ENCODE measurements around the gene STYXL1.

STYXL1 gene

GRCh38 chr7:75988568-75989499 is 59.0 kb downstream of the STYXL1 start:
- no peaks in the 10 kb centered on the region for H3K9me2 ChIP-seq (replicated peaks; ENCODE audit: low read depth, low read length)
- no peak overlapping the region for H3K4me3 ChIP-seq (ENCODE audit: low read length, poor library complexity, severe bottlenecking)
- H3F3A ChIP-seq (ENCODE audit: low read depth): no peaks in the 10 kb centered on the region
- H3K36me3 ChIP-seq (ENCODE audit: insufficient read depth, low read length): peaks cover 9% of the 10 kb centered on the region; the same call in 1 of the 2 replicates
- H3K27me3 ChIP-seq (ENCODE audit: insufficient read depth, low read length, poor library complexity, severe bottlenecking): no peaks in the 10 kb centered on the region
- no peak overlapping the region for H3K4me2 ChIP-seq (ENCODE audit: low read depth, low read length, poor library complexity, severe bottlenecking)
- peaks cover 8% of the 10 kb centered on the region for H3K4me1 ChIP-seq (ENCODE audit: insufficient read depth, low read length, poor library complexity, severe bottlenecking)
- no peak overlapping the region for H2AFZ ChIP-seq (ENCODE audit: low read length)
- TF ChIP-seq, protein P1, sequence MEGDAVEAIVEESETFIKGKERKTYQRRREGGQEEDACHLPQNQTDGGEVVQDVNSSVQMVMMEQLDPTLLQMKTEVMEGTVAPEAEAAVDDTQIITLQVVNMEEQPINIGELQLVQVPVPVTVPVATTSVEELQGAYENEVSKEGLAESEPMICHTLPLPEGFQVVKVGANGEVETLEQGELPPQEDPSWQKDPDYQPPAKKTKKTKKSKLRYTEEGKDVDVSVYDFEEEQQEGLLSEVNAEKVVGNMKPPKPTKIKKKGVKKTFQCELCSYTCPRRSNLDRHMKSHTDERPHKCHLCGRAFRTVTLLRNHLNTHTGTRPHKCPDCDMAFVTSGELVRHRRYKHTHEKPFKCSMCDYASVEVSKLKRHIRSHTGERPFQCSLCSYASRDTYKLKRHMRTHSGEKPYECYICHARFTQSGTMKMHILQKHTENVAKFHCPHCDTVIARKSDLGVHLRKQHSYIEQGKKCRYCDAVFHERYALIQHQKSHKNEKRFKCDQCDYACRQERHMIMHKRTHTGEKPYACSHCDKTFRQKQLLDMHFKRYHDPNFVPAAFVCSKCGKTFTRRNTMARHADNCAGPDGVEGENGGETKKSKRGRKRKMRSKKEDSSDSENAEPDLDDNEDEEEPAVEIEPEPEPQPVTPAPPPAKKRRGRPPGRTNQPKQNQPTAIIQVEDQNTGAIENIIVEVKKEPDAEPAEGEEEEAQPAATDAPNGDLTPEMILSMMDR (conservative IDR thresholded peaks at IDR 0.05; ENCODE audit: low read length): no peak
- TF ChIP-seq EZH2phosphoT487 (IDR thresholded peaks at IDR 0.05; ENCODE audit: borderline replicate concordance): no peak
- no peak overlapping the region for H3K9ac ChIP-seq (ENCODE audit: low read depth, low read length, poor library complexity, severe bottlenecking)
- no peaks in the 10 kb centered on the region for H3K79me2 ChIP-seq (ENCODE audit: insufficient read depth, low read length)
- H3K9me3 ChIP-seq (ENCODE audit: insufficient read depth, low read depth, low read length): no peaks in the 10 kb centered on the region
- peaks cover 3% of the 10 kb centered on the region for H4K20me1 ChIP-seq (ENCODE audit: insufficient read depth, low read length, poor library complexity, severe bottlenecking)

- Histone ChIP-seq H3F3A (ENCODE audit: low read depth) (no peaks in the 10 kb centered on the region), H4K20me1 (ENCODE audit: insufficient read depth, low read length, poor library complexity, severe bottlenecking) (no peaks in the 10 kb centered on the region), H3K9me3 (ENCODE audit: insufficient read depth, low read depth, low read length) (no peaks in the 10 kb centered on the region), H3K9me2 (replicated peaks; ENCODE audit: low read depth, low read length) (no peaks in the 10 kb centered on the region), H3K4me2 (ENCODE audit: low read depth, low read length, poor library complexity, severe bottlenecking) (no peak overlapping the region), H3K79me2 (ENCODE audit: insufficient read depth, low read length) (no peaks in the 10 kb centered on the region), H3K9ac (ENCODE audit: low read depth, low read length, poor library complexity, severe bottlenecking) (no peak overlapping the region), H2AFZ (ENCODE audit: low read length) (no peak overlapping the region), H3K27me3 (ENCODE audit: insufficient read depth, low read length, poor library complexity, severe bottlenecking) (no peaks in the 10 kb centered on the region), H3K4me1 (ENCODE audit: insufficient read depth, low read length, poor library complexity, severe bottlenecking) (peaks cover under 1% of the 10 kb centered on the region), H3K36me3 (ENCODE audit: insufficient read depth, low read length) (peaks cover 9% of the 10 kb centered on the region; the same call in 1 of the 2 replicates), H3K4me3 (ENCODE audit: low read length, poor library complexity, severe bottlenecking) (no peak overlapping the region)
- TF ChIP-seq, protein P1 (conservative IDR thresholded peaks at IDR 0.05; ENCODE audit: low read length): no peak
- TF ChIP-seq EZH2phosphoT487 (IDR thresholded peaks at IDR 0.05; ENCODE audit: borderline replicate concordance): no peak
Observed at GRCh38 chr7:75987805-75988567, 59.8 kb downstream of the STYXL1 start.

- TF ChIP-seq, protein P1 (conservative IDR thresholded peaks at IDR 0.05; ENCODE audit: low read length): no peak
- no peak for TF ChIP-seq EZH2phosphoT487 (IDR thresholded peaks at IDR 0.05; ENCODE audit: borderline replicate concordance)
- Histone ChIP-seq H3K9ac (ENCODE audit: low read depth, low read length, poor library complexity, severe bottlenecking) (no peak overlapping the region), H3F3A (ENCODE audit: low read depth) (no peaks in the 10 kb centered on the region), H4K20me1 (ENCODE audit: insufficient read depth, low read length, poor library complexity, severe bottlenecking) (no peaks in the 10 kb centered on the region), H3K9me3 (ENCODE audit: insufficient read depth, low read depth, low read length) (no peaks in the 10 kb centered on the region), H3K27me3 (ENCODE audit: insufficient read depth, low read length, poor library complexity, severe bottlenecking) (no peaks in the 10 kb centered on the region), H3K9me2 (replicated peaks; ENCODE audit: low read depth, low read length) (no peaks in the 10 kb centered on the region), H3K4me1 (ENCODE audit: insufficient read depth, low read length, poor library complexity, severe bottlenecking) (no peaks in the 10 kb centered on the region), H3K79me2 (ENCODE audit: insufficient read depth, low read length) (no peaks in the 10 kb centered on the region), H3K36me3 (ENCODE audit: insufficient read depth, low read length) (peaks cover 15% of the 10 kb centered on the region; the same call in 1 of the 2 replicates), H3K4me3 (ENCODE audit: low read length, poor library complexity, severe bottlenecking) (no peak overlapping the region), H3K4me2 (ENCODE audit: low read depth, low read length, poor library complexity, severe bottlenecking) (no peak overlapping the region), H2AFZ (ENCODE audit: low read length) (no peak overlapping the region)
Observed at GRCh38 chr7:75987026-75987804, 60.6 kb downstream of the STYXL1 start.

All from Loucy (cell line).